GM12891 (cell line): ENCODE measurements around the gene LTBP1.
"Not testable (repeated sequence)": the region's sequence is repeated elsewhere in the genome, so short reads cannot be mapped to it uniquely, and the experiment has no call there.

ENCODE experiments used
- POLR2A ChIP-seq: IDR thresholded peaks from 2 replicates; pipeline ENCODE4 v1.6.1; 2011; ENCODE audit warnings: low read depth, low read length, control low read depth
- POLR2AphosphoS5 ChIP-seq: IDR thresholded peaks from 2 replicates; pipeline ENCODE4 v1.6.1; 2011; ENCODE audit warnings: low read depth, low read length, control low read depth
- SPI1 ChIP-seq: IDR thresholded peaks from 2 replicates; pipeline ENCODE4 v1.6.1; 2011; ENCODE audit warnings: low read depth, low read length, control low read depth
- TAF1 ChIP-seq: IDR thresholded peaks from 2 replicates; pipeline ENCODE4 v1.6.1; 2011; ENCODE audit warnings: low read depth, low read length, control low read depth

DNA sequence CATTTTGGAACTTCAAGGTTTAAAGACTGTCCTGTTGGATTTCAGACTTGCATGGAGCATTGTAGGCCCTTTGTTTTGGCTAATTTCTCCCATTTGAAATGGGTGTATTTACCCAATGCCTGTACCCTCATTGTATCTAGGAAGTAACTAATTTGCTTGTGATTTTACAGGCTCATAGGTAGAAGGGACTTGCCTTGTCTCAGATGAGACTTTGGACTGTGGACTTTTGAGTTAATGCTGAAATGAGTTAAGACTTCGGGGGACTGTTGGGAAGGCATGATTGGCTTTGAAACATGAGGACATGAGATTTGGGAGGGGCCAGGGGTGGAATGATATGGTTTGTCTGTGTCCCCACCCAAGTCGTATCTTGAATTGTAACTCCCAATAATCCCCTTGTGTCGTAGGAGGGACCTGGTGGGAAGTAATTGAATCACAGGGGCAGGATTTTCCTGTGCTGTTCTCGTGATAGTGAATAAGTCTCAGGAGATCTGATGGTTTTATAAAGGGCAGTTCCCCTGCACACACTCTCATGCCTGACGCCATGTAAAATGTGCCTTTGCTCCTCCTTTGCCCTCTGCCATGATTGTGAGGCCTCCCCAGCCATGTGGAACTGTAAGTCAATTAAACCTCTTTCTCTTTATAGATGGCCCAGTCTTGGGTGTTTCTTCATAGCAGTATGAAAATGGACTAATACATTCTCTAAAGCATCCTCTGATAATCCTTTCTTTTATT is 36.6 kb downstream of the LTBP1 start:
- TF ChIP-seq POLR2A, POLR2AphosphoS5, SPI1, TAF1: not testable (repeated sequence)
